Measurements from ENCODE around the gene FMO1.
"Not testable (repeated sequence)": the region's sequence is repeated elsewhere in the genome, so short reads cannot be mapped to it uniquely, and the experiment has no call there.

The FMO1 gene

GRCh38 chr1:171236231-171236630 is 12.1 kb upstream of the FMO1 start:
- DNase-seq = not testable (repeated sequence)

- no peak for DNase-seq
These were observed 4.4 kb upstream of the FMO1 start for GRCh38 chr1:171243878-171244277.

GRCh38 chr1:171245458-171246064 is 2.7 kb upstream of the FMO1 start:
- DNase-seq = peak; percentile 26

- DNase-seq = no peak
These were observed 793 bp upstream of the FMO1 start for GRCh38 chr1:171247501-171247900.

GRCh38 chr1:171248841-171249240 is 547 bp downstream of the FMO1 start:
- DNase-seq = no peak

- DNase-seq = no peak
These were observed 2.0 kb downstream of the FMO1 start for GRCh38 chr1:171250263-171250662.

- DNase-seq = peak; percentile 37
These were observed 3.0 kb downstream of the FMO1 start for GRCh38 chr1:171251042-171251951.

- DNase-seq = no peak
These were observed 3.6 kb downstream of the FMO1 start for GRCh38 chr1:171251952-171252300.

- no peak for DNase-seq
These were observed 4.2 kb downstream of the FMO1 start for GRCh38 chr1:171252482-171252881.

- no peak for DNase-seq
These were observed 6.6 kb downstream of the FMO1 start for GRCh38 chr1:171254859-171255258.

GRCh38 chr1:171256940-171257606 is 8.8 kb downstream of the FMO1 start:
- no peak for DNase-seq

- DNase-seq = no peak
These were observed 9.3 kb downstream of the FMO1 start for GRCh38 chr1:171257607-171258076.

- no peak for DNase-seq
These were observed 10.1 kb downstream of the FMO1 start for GRCh38 chr1:171258429-171258828.

GRCh38 chr1:171258943-171259342 is 10.6 kb downstream of the FMO1 start:
- DNase-seq = no peak

- no peak for DNase-seq
These were observed 13.0 kb downstream of the FMO1 start for GRCh38 chr1:171261336-171261735.

- DNase-seq = no peak
These were observed 15.6 kb downstream of the FMO1 start for GRCh38 chr1:171263901-171264300.

- DNase-seq = no peak
These were observed 17.4 kb downstream of the FMO1 start for GRCh38 chr1:171265686-171266085.

- no peak for DNase-seq
These were observed 18.6 kb downstream of the FMO1 start for GRCh38 chr1:171266930-171267329.

- DNase-seq = no peak
These were observed 19.1 kb downstream of the FMO1 start for GRCh38 chr1:171267391-171267790.

- no peak for DNase-seq
These were observed 22.5 kb downstream of the FMO1 start for GRCh38 chr1:171270806-171271205.

GRCh38 chr1:171277534-171277933 is 29.2 kb downstream of the FMO1 start:
- no peak for DNase-seq

- no peak for DNase-seq
These were observed 30.9 kb downstream of the FMO1 start for GRCh38 chr1:171279234-171279633.

- DNase-seq = no peak
These were observed 31.4 kb downstream of the FMO1 start for GRCh38 chr1:171279678-171280077.

- DNase-seq = no peak
These were observed 32.3 kb downstream of the FMO1 start for GRCh38 chr1:171280599-171280998.
